Islet of Langerhans (tissue), 1 donor: ENCODE data around the gene PLIN5.

Experiments used
- FAIRE-seq: peaks from one replicate; lab custom pipeline; 2011; peaks lifted over from hg19 to GRCh38; lab: Jason Lieb, UNC

Gene PLIN5

DNA sequence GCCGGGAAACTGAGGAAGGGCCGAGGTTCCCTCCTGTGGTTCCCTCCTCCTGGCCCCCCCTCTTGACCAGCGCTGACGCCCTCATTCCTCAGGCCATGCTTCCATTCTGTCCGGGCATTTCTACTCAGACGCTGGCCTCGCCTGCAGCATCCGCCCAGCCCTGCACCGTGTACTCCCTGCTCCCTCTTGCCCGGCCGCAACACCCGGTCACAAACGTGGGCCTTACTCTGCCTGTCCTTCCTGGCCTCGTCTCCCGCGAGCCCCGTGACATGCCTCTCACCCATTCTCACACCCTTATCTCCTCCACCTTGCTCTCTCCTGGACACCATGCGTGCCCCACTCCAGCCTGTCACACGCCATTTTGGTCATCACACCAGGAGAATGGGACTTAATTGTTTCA is 51.6 kb downstream of the PLIN5 start:
- no peak for FAIRE-seq

DNA sequence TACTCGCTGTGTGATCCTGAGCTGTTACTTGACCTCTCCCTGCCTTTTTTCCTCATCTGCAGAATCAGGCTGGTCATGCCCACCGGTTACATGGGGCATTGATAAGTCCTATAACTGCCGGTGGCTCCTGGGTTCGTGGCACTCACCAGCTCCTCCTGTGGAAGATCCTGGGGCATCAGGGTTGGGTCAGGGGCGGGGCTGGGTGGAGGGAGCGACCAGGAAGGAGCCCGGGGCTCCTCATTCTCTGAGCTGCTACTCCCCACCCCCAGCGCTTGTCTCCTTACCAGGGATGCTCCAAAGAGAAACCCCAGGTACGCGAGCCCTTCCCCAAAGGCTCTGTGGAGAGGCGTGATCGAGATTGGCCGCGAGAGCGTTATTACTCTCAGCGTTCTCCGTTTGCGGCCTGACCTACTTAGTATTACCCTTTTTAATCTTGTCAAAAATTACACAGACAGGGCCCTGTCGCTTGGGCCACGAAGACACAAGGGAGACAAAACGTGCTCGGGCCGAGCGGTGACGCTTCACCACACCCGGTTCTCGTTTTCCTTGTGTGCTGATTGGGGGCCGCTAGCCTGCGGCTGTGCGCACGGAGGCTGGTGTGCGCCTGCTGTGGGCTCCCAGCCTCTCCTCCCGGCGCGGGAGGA is 52.2 kb downstream of the PLIN5 start:
- FAIRE-seq = no peak

DNA sequence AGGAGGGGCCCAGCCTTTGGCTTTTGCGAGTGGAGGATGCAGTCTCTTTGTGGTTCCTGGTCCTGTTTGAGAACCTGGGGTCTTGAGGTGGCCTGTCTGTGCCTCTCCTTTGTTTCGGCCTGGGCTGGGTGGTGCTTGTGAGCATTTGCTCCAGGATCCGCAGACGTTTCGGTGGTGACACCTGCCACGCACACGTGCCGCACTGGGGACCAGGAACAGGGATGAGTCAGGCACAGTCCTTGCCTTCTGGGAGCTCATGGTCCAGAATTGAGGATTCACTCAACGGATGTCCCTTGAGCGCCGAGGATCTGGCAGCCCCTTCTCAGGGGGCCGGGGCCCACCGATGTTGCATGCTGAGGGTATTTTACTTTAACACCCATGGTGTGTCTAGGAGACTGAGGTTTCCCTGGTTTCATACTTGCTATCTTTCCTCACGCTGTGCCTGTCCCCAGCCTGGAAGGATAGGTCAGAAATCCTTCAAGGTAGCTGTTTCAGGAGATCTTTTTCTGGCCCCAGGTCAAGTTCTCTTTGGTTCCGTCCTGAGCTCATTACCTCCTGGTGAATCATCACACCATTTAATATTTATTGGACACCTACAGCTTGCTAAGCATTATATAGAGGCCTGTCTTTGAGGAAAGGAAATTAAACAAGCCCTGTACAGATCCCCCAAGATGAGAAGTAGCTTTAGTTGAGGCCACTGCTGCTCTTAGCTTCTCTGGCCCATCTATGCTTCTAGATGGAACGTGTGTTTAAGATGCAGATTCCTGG is 57.8 kb downstream of the PLIN5 start:
- FAIRE-seq = no peak

DNA sequence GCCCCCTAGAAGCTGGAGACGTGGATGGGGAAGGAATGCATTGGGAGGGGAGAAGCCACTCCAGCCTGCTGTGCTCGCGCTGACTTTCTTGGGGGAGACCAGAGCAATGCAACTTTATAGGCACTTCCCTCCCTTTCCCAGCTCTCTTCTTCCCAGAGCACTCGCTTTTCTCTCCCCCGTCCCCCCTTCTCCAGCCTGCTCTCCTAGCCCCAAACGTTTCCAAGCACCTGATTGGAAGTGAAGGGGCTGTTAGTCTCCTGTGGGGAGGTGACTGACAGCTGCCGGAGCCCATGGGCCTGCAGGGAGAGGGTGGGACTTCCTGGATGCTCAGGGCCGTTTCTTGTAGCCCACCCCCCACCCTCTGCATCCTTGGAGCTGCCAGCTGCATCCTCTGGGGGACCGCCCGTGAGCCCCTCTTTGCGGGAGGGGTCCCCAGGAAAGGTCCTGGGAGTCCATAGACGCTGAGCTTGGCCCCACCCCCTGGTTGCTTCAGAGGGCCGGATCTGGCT is 60.5 kb downstream of the PLIN5 start:
- no peak for FAIRE-seq

DNA sequence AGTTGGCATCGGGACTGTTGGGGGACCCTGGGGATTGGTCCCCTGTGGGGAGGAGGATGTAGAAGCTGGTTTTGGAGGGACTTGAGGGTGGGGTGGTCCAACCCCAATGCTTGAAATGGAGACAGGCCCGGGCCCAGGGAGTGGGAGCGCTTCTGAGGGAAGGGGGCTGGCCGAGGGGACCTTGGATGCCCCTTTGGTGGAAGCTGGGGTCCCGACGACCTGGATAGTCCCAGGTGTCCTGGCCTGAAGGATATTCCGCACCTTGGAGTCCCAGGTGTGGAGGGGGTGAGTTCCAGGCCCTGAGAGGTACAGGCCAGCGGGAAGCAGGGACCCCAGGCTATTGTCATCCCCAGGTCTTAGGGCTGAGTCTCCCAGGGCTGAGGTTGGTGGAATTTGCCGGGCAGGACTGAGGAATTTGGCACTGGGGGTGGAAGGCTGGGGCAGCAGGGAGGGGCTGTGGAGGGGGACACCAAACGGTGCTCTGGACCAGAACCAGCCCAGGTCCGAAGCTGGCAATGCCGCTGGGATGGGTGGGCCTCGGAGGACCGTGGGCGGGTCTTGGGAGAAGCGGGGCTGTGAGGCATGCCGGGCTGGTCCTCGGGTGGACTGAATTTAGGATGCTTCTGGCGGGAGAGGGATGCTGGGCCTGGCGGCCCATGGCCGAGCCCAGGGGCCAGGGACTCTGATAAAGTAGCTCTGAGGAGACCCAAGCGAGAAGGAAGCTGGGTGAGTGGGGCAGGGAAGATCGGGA is 61.1 kb downstream of the PLIN5 start:
- no peak for FAIRE-seq

DNA sequence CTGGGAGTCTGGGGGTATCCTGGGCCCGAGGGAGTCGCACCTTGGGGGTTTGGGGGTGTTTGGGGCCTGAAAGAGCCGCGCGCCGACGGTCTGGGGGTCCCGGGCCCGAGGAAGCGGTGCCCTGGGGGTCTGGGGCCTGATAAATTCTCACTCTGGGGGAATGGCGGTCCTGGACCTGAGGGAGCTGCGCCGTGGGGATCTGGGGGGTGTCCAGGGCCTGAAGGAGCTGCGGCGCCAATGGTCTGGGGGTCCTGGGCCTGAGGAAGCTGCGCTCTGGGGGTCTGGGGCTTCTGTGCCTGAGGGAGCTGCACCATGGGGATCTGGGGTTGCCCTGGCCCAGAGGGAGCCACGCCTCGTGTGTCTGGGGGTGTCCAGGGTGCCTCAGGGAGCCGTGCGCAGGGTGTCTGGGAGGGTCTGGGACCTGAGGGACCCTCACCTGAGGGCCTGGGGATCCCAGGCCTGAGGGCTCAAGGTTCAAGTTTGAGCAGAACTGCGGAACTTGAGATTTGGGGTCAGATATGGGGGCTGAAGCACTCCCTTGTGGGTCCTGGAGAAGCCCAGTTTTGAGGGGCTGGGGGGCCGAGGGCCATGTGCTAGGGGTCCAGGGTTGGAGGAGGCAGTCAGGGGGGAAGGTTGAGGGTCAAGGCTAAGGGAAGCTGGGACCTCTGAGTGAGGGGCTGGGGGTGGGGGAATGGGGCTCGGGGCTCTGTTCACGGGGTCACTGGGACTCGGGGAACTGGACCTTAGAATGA is 61.8 kb downstream of the PLIN5 start:
- FAIRE-seq = no peak
